ENCODE measurements around the gene ACTR3C. TPM values are rescaled to one million over a fixed set of nuclear protein-coding genes. Genes with fewer than 3 reads are reported as not detected.
"Not testable (repeated sequence)": the region's sequence is repeated elsewhere in the genome, so short reads cannot be mapped to it uniquely, and the experiment has no call there.

ACTR3C gene
- total RNA-seq, 4 donors from 2014 or later = 8.3 to 25.6 (median 17.4) TPM

- intact Hi-C loops (cut with DNase I); H3K27ac ChIP-seq; DNase-seq; H3K4me3 ChIP-seq; H3K27me3 ChIP-seq; H3K4me1 ChIP-seq; H3K9me3 ChIP-seq: not testable (repeated sequence)
- H3K36me3 ChIP-seq = peaks cover 0 to 21% (median 0%) of the 10 kb centered on the region in 3 donors
- 50 to 87% methylated on average over 1 to 4 of the region's 6 CpGs for WGBS, 2 donors
Measured at GRCh38 chr7:150290317-150290716, 33.0 kb downstream of the ACTR3C start.

DNA sequence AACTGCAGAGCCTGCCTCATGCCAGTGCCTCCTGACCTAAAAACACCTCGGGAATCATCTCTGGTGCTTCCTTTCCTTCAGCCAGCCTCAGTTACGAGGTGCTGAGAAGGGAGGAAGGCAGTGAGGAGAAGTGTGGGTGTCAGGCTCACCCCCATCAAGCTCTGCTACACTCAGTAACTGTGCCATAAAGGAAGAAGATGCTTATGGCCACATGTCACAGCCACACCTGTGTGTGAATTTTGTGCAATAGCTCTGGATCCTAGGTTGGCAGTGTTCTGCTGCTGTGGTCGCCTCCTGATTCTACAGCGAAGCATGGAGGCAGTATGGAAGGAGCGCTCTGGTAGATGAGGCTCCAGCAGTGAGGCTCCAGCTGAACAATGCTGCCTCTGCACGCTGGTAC, 34.5 kb downstream of the ACTR3C start:
- H3K27ac ChIP-seq; intact Hi-C loops (cut with DNase I): not testable (repeated sequence)
- no CpG with 5 or more reads among the region's 6 CpGs for WGBS, 2 donors

GRCh38 chr7:150287815-150288214, 35.5 kb downstream of the ACTR3C start:
- peaks cover 0 to 13% (median 0%) of the 10 kb centered on the region in 3 donors for H3K36me3 ChIP-seq
- H3K4me3 ChIP-seq; H3K9me3 ChIP-seq; H3K27me3 ChIP-seq; H3K27ac ChIP-seq; DNase-seq; H3K4me1 ChIP-seq; intact Hi-C loops (cut with DNase I): not testable (repeated sequence)
- 79% methylated on average over 7 of the region's 7 CpGs; no CpG with 5 or more reads in 1 of the 2 donors for WGBS, 2 donors

More for the DNA sequence above, 34.5 kb downstream of the ACTR3C start:
- H3K4me3 ChIP-seq, H3K27me3 ChIP-seq, DNase-seq, H3K4me1 ChIP-seq, H3K9me3 ChIP-seq: not testable (repeated sequence)
- H3K36me3 ChIP-seq = peaks cover 0 to 16% (median 0%) of the 10 kb centered on the region in 3 donors

DNA sequence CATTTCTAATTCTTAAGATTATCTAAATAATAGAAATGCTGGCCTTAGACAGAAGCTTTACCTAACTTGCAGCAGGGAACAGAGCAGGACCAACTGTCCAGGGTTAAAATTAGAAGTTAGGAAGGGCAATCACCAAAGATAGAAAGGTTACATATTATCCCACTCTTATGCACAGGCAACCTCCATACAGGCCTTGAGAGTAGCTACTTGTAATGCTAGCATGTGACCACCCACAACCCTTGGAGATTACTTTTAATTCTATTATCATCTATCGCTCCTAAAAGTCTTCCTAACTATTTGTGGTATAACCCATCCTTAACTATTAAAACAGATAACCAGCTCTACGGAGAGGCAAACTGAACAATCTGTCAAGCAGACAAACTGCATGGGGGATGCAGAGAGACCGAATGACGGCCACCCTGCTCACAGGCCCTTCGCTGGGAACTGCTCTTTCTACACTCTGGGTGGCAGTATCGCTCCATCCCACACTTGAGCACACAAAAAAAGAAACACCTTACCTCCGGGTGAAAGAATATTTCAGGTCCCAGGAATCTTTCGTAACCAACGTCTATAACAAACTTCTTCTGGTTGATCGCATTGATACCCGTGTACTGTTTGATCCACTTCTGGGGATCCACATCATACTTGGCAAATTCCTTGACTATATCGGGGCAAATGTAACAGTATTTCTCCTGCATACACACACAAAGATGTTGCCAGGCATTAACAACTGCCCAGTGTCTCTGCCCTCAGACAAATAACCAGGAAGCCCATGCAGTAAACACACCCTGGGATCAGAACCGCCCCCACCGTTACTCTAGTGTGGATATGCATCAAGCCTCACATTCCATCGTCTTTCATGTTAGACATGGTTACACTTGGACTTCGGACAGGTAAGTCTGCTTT, 37.2 kb downstream of the ACTR3C start:
- H3K4me1 ChIP-seq; H3K9me3 ChIP-seq; DNase-seq; H3K4me3 ChIP-seq; H3K27me3 ChIP-seq; intact Hi-C loops (cut with DNase I); H3K27ac ChIP-seq: not testable (repeated sequence)
- H3K36me3 ChIP-seq = peaks cover 0 to 11% (median 0%) of the 10 kb centered on the region in 3 donors
- TF ChIP-seq CTCF (IDR thresholded peaks at IDR 0.05) = peak; percentile 22 to 66 (median 52)
- 10 to 19% methylated on average over 9 to 10 of the region's 16 CpGs for WGBS, 2 donors

DNA sequence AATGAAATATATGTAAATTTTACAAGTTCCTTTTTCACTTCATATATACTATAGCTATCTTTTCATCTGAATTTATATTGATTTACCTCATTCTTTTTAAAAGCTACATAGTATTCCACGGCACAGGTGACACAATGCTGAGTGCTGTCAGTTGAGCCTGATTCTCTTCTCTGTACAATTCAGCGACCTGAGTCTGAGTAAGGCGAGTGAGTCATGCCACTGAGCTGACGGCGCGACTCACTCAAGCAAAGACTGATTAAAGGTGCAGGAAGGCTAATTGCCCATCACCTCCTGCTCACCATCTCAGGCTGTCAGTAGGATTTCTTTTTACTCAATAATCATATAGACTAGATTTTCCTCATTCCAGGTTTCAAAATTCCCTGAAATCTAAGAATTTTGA, 39.7 kb downstream of the ACTR3C start:
- H3K9me3 ChIP-seq; H3K36me3 ChIP-seq; H3K4me3 ChIP-seq; DNase-seq; intact Hi-C loops (cut with DNase I); H3K4me1 ChIP-seq; H3K27ac ChIP-seq; H3K27me3 ChIP-seq: not testable (repeated sequence)
- 46 to 53% methylated on average over 2 of the region's 6 CpGs for WGBS, 2 donors

DNA sequence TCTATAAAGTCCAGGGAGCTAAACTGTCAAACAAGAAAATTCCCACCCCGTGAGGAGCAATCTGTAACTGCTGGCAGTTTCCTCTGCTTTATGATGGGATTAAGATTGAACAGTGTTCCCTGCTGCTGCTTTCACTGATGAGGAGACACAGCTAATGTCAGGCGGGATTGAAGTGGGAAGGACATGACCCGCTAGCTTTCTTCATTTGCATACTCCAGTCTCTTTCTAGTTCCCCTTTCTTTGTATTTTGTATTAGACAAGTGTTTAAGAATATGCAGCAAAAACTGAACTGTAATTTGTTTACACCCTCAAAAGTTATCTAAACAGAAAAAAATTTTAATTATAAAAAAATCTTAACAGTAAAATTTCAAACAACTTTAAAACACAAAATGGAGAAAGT, 40.2 kb downstream of the ACTR3C start:
- DNase-seq; H3K4me1 ChIP-seq; H3K27me3 ChIP-seq; intact Hi-C loops (cut with DNase I); H3K36me3 ChIP-seq; H3K4me3 ChIP-seq; H3K9me3 ChIP-seq; H3K27ac ChIP-seq: not testable (repeated sequence)
- 69 to 90% methylated on average over 2 of the region's 3 CpGs for WGBS, 2 donors

GRCh38 chr7:150281681-150282403, 41.5 kb downstream of the ACTR3C start:
- H3K4me1 ChIP-seq; H3K27ac ChIP-seq; H3K4me3 ChIP-seq; H3K9me3 ChIP-seq; H3K36me3 ChIP-seq; intact Hi-C loops (cut with DNase I); H3K27me3 ChIP-seq; DNase-seq: not testable (repeated sequence)
- 87 to 90% methylated on average over 2 to 3 of the region's 25 CpGs for WGBS, 2 donors

- WGBS, 2 donors = 86% methylated on average over 2 of the region's 11 CpGs; no CpG with 5 or more reads in 1 of the 2 donors
- H3K27me3 ChIP-seq; H3K4me1 ChIP-seq; DNase-seq; H3K4me3 ChIP-seq; intact Hi-C loops (cut with DNase I); H3K27ac ChIP-seq; H3K36me3 ChIP-seq; H3K9me3 ChIP-seq: not testable (repeated sequence)
Measured at GRCh38 chr7:150278383-150278782, 45.0 kb downstream of the ACTR3C start.
